GM12801 (cell line): ENCODE results near the gene CNOT2.

ENCODE experiments used
- TF ChIP-seq, protein P1 (sequence below): IDR thresholded peaks from one replicate; pipeline ENCODE4 v1.5.1; 2011; ENCODE audit warnings: control low read depth; ENCODE audit not compliant: insufficient read length; ENCODE audit errors: extremely low read depth

The CNOT2 gene

DNA sequence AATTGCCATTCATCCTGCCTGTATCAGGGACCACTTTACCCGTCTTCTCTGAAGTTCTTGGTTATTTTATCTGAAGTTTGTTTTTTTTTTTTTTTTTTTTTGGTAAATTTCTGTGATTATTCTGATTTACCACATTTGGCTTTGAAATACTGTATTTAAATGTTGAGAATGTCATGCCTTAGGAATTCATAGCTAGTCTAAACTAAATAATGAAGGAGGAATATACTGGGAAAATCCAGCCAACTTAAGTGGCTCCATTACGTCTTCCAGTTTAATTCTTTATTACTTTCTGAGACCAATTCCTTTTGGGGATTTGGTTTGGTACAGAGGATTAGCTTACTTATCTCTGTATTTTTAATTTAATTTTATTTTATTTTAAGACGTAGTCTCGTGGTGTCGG, 62.6 kb downstream of the CNOT2 start:
- TF ChIP-seq, protein P1, sequence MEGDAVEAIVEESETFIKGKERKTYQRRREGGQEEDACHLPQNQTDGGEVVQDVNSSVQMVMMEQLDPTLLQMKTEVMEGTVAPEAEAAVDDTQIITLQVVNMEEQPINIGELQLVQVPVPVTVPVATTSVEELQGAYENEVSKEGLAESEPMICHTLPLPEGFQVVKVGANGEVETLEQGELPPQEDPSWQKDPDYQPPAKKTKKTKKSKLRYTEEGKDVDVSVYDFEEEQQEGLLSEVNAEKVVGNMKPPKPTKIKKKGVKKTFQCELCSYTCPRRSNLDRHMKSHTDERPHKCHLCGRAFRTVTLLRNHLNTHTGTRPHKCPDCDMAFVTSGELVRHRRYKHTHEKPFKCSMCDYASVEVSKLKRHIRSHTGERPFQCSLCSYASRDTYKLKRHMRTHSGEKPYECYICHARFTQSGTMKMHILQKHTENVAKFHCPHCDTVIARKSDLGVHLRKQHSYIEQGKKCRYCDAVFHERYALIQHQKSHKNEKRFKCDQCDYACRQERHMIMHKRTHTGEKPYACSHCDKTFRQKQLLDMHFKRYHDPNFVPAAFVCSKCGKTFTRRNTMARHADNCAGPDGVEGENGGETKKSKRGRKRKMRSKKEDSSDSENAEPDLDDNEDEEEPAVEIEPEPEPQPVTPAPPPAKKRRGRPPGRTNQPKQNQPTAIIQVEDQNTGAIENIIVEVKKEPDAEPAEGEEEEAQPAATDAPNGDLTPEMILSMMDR = no peak

DNA sequence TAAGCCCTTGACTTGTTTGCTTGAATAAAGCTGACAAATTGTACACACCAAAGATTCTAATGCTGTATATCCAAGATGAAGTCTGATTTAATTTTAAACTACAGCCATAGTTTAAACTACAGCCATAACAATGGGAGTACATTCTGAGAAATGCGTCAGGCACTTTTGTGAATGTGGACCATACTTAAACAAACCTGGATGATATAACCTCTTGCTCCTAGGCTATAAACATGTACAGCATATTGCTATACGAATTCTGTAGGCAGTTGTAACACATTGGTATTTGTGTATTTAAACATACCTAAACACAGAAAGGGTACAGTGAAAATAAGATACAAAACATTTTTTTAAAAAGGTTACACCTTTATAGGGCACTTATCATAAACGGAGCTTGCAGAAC, 63.4 kb downstream of the CNOT2 start:
- TF ChIP-seq, protein P1 = no peak

DNA sequence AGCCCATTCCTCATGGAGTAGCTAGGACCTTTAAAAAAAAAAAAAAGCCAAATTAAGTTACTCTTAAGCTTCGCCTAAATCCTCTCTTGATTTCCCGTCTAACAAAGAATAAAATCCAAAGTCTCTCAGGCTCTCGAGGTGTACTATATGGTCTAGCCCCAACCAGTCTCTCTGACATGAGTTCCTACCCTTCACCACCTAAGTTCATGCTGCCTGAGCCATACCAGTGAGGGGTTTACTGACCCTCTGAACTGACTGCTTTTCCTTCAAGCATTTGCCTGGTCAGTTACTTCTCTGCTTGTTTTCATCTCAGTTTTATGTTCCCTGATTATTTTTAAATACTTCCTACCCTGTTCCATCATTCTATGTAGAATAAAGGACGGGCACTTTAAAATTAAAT, 64.6 kb downstream of the CNOT2 start:
- TF ChIP-seq, protein P1 = no peak

DNA sequence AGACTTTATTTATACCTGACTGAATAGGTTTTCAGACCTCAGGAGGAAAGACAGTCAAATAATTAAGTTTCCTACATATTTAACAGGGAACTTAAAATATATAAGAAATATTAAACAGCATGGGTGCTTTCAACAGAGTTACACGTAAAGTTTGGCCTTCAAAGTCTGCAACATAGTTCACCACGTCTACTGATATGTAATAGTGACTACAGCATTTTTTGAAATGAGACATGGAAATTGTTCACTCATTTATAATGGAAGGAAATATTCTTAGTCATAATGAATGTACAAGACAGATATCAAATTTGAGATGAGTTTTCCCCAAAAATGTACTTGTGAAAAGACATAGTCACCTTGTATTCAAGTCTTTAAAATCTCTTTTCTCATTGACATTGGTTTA, 66.1 kb downstream of the CNOT2 start:
- TF ChIP-seq, protein P1 = no peak

DNA sequence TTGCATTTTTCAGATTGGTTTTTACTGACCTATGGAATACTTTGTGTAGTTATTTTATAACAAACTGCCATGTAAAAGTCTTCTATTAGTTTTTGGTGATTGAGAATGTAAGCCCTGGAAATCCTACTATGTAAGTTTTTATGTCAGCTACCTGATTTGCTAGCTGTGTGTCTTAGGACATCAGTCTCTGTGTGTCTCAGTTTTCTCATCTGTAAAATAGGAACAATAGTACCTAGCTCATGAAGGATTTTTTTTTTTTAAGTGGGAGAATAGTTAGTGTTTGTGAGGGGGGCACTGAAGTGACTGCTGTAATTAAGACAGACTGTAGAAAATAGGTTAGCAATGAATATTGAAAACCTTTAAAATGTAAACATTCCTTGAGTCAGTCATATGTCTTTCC, 70.9 kb downstream of the CNOT2 start:
- TF ChIP-seq, protein P1 = no peak

DNA sequence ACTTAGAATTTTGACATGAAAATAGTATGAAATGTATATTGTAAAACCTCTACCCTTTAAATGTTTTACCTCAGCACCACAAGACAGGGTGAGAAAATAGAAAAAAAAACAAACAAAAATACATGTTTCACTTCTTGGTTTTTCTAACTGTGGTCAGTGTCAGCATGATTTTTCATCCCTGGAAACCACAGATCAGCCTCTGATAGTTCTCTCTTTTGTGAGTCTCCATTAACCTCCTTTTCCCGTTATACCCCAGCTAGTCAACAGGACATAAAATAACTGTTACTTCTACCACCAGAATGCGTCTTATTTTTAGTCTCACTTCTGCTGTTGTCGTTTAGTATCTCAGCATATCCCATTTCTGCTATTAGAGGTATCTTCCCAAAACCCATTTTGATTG, 74.5 kb downstream of the CNOT2 start:
- TF ChIP-seq, protein P1 = no peak

DNA sequence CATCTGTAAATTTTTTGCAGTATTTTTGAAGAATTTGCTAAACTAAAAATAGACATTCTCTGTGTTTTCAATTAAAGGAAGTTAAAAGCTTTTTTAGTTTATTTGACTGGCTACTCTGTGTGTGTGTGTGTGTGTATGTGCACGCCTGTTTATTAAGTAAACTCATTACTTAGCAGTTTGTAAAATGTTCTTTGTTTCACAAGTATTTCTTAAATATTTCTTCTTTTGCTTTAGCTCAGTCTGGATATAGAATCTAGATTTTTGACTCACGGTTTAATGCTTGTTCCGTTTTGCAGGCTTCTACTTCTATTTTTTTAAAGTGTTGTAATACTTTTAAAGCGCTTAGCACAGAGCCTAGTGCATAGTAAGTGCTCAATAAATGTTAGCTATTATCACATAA, 76.4 kb downstream of the CNOT2 start:
- TF ChIP-seq, protein P1 = no peak

DNA sequence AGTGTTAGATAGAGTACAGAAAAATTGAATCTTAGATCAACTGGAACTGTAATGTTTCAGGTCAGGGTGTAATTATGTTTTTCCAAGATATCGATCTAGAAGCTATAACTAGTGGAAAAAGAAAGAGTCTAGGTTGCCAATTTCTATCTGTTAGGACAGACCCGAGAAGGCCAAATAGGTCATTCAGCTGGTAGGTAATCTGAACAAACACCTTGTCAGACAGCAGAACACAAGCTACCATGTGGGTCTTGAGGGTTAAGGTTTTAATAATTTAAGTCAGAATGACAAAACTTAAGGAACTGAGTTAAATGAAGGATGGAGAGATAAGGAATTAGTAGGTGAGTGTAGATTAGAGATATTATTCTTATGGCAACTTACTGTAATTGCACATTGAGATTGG, 78.0 kb downstream of the CNOT2 start:
- TF ChIP-seq, protein P1 = no peak
